ENCODE measurements around the gene AGBL5.
"Not testable (repeated sequence)": the region's sequence is repeated elsewhere in the genome, so short reads cannot be mapped to it uniquely, and the experiment has no call there.

Gene AGBL5

DNA sequence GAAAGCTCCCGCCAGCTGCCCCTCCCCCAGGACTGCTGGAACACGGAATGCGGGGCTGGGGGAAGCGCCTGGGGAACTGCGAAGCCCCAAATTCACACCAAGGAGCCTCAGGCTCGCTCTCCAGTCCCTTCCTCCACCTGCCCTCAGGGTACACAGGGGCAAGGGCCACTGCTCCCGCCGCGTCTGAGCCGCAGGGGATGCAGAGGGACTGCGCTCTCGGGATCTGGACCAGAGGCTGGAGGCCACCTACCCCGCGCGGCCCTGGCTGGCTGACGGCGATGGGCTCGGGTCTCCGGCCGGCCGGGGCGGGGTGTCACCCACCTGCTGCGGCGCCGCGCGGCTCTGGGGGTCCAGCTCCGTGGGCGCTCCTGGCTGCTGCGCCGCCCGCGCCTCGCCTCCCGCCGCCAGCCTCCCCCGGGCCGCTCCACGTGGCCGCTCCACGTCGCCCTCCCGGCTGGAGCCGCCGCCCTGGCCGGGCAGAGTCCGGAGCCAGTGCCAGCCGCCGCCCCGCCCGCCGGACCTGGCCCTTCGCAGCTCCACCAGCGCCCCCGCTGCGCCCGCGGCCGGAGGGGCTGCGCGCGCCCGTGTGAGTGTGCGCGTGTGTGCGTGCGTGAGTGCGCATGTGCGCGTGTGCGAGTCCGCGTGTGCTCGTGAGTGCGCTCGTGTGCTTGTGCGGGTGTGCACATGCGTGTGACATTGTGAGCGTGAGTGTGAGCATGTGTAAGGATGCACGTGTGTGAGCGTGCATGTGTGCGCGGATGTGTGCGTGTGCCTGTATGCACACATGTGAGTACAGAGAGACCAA lies 67.3 kb downstream of the AGBL5 start, which contains the start of gene CGREF1:
TSS of gene CGREF1 (minus strand) at position 604 of the 805 bp plus-strand sequence. CDS start 14,762 bp downstream, outside the sequence.
- H3K9me3 Mint-ChIP-seq: peaks cover 12% of the 10 kb centered on the region
- TF ChIP-seq, protein P1, sequence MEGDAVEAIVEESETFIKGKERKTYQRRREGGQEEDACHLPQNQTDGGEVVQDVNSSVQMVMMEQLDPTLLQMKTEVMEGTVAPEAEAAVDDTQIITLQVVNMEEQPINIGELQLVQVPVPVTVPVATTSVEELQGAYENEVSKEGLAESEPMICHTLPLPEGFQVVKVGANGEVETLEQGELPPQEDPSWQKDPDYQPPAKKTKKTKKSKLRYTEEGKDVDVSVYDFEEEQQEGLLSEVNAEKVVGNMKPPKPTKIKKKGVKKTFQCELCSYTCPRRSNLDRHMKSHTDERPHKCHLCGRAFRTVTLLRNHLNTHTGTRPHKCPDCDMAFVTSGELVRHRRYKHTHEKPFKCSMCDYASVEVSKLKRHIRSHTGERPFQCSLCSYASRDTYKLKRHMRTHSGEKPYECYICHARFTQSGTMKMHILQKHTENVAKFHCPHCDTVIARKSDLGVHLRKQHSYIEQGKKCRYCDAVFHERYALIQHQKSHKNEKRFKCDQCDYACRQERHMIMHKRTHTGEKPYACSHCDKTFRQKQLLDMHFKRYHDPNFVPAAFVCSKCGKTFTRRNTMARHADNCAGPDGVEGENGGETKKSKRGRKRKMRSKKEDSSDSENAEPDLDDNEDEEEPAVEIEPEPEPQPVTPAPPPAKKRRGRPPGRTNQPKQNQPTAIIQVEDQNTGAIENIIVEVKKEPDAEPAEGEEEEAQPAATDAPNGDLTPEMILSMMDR (IDR thresholded peaks at IDR 0.05): no peak
- peaks cover 18% of the 10 kb centered on the region for H3K4me1 Mint-ChIP-seq
- H3K36me3 Mint-ChIP-seq (ENCODE audit: low read depth): no peaks in the 10 kb centered on the region
- H3K27me3 Mint-ChIP-seq (ENCODE audit: low read depth, poor library complexity): peaks cover 94% of the 10 kb centered on the region
- peak; percentile 53 for DNase-seq
- no peak within 1 kb of the TSS for H3K27ac Mint-ChIP-seq
- H3K4me3 Mint-ChIP-seq: peak within 1 kb of the TSS; percentile 77

DNA sequence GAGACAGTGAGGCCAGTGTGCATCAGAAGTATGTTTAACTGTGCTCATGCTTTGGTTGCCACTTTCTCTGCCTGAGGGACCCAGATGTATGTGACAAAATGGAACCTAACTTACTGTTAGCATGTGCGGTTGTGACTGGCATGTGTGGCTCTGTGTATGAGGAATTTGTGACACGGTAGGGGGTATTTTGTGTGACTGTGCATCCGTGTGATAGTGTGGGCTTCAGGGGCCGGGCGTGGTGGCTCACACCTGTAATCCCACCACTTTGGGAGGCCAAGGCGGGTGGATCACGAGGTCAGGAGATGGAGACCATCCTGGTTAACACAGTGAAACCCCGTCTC lies 67.8 kb downstream of the AGBL5 start:
- Mint-ChIP-seq H3K4me1 (peaks cover 22% of the 10 kb centered on the region), H3K27me3 (ENCODE audit: low read depth, poor library complexity) (peaks cover 89% of the 10 kb centered on the region), H3K9me3 (peaks cover 12% of the 10 kb centered on the region), H3K4me3 (peak overlapping the region; percentile 77)
- H3K36me3 Mint-ChIP-seq (ENCODE audit: low read depth); DNase-seq; H3K27ac Mint-ChIP-seq: not testable (repeated sequence)
